ENCODE data around the gene JAZF1. TPM values are rescaled to one million over a fixed set of nuclear protein-coding genes. Genes with fewer than 3 reads are reported as not detected.

JAZF1 gene
- total and polyA plus RNA-seq, 2 of the 4 experiments (the other 2 are of a cell fraction) = 8.4 to 10.5 TPM

DNA sequence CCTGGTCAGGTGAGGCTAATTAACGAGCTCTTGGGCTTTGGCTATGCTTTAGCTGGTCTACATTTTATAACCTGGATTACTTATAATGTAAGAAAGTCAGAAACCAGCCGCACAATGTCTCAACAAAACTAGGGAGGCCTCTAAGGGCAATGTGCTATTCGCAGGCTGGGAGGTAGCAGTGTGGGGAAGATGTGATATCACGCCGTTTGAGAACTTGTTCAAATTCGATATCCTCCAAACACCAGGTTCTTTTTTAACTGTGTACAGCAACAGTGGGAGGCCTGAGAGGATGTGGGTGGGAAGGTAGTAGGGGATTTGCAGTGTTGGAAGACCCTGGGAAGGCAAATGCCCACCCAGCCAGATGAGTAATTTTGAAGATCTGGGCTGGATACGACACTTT lies 184.5 kb downstream of the JAZF1 start:
- Histone ChIP-seq H2AK9ac (replicated peaks; ENCODE audit: low read depth, low read length, poor library complexity) (no peak overlapping the region), H3K9ac (ENCODE audit: low read depth, low read length) (no peak overlapping the region), H3K9me1 (ENCODE audit: insufficient read depth, low read length) (peaks cover 6% of the 10 kb centered on the region; the same call in 1 of the 2 replicates), H4K8ac (ENCODE audit: low read depth in 2 of 2, low read length in 2 of 2) (no peak overlapping the region), H3K79me1 (ENCODE audit: low read depth in 1 of 2, low read length in 2 of 2) (peaks cover 16 to 57% of the 10 kb centered on the region in 2 experiments), H3K36me3 (ENCODE audit: control insufficient read depth, insufficient read depth, low read length) (no peaks in the 10 kb centered on the region), H4K20me1 (ENCODE audit: insufficient read depth, low read length) (peaks cover 33% of the 10 kb centered on the region; the same call in 1 of the 2 replicates), H3K14ac (replicated peaks; ENCODE audit: low read depth, low read length) (no peak overlapping the region), H3K56ac (ENCODE audit: extremely low read depth, insufficient read depth, low read length) (no peak overlapping the region), H3K9me3 (ENCODE audit: control insufficient read depth, insufficient read depth, low read length) (no peaks in the 10 kb centered on the region), H2BK5ac (ENCODE audit: low read depth, low read length, poor library complexity, severe bottlenecking) (no peak overlapping the region), H2BK15ac (ENCODE audit: low read depth, low read length) (no peak overlapping the region), H2BK120ac (ENCODE audit: low read depth, low read length) (no peak overlapping the region), H4K5ac (ENCODE audit: low read depth, low read length) (no peak overlapping the region), H3K4me1 (ENCODE audit: control insufficient read depth, insufficient read depth, low read length) (peaks cover 3% of the 10 kb centered on the region), H3K4ac (ENCODE audit: low read depth, low read length) (no peak overlapping the region), H4K91ac (ENCODE audit: insufficient read depth, low read depth, low read length) (no peak overlapping the region), H3K27ac (ENCODE audit: insufficient read depth, low read length) (no peak overlapping the region), H3K4me3 (ENCODE audit: insufficient read depth, low read depth, low read length) (no peak overlapping the region), H3K27me3 (ENCODE audit: control insufficient read depth, insufficient read depth, low read length) (no peaks in the 10 kb centered on the region), H2BK20ac (ENCODE audit: low read depth, low read length) (no peak overlapping the region), H2AK5ac (ENCODE audit: low read depth, low read length) (no peak overlapping the region), H3K4me2 (ENCODE audit: low read depth, low read length) (no peak overlapping the region), H3K23ac (ENCODE audit: low read depth, low read length) (no peak overlapping the region), H3K18ac (ENCODE audit: low read depth, low read length) (no peak overlapping the region), H2AFZ (replicated peaks; ENCODE audit: low read length, poor library complexity) (no peak overlapping the region)
- ChIA-PET POLR2A (ENCODE audit: unreplicated experiment) (no interaction called here), CTCF (no interaction called here)
- BruUV-seq (replicated peaks) = no TSS peak
- no peak for TF ChIP-seq RAD21 (IDR thresholded peaks at IDR 0.05; ENCODE audit: low read length)
- TF ChIP-seq, protein P1, sequence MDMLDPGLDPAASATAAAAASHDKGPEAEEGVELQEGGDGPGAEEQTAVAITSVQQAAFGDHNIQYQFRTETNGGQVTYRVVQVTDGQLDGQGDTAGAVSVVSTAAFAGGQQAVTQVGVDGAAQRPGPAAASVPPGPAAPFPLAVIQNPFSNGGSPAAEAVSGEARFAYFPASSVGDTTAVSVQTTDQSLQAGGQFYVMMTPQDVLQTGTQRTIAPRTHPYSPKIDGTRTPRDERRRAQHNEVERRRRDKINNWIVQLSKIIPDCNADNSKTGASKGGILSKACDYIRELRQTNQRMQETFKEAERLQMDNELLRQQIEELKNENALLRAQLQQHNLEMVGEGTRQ (IDR thresholded peaks at IDR 0.05; ENCODE audit: low read depth, low read length) = no peak
- TF ChIP-seq CEBPB (IDR thresholded peaks at IDR 0.05; ENCODE audit: low read depth, low read length) = no peak
- TF ChIP-seq RCOR1 (IDR thresholded peaks at IDR 0.05; ENCODE audit: insufficient replicate concordance, low read length) = no peak
- no peak for TF ChIP-seq RFX5 (IDR thresholded peaks at IDR 0.05; ENCODE audit: low read depth, low read length)
- TF ChIP-seq, protein P2, sequence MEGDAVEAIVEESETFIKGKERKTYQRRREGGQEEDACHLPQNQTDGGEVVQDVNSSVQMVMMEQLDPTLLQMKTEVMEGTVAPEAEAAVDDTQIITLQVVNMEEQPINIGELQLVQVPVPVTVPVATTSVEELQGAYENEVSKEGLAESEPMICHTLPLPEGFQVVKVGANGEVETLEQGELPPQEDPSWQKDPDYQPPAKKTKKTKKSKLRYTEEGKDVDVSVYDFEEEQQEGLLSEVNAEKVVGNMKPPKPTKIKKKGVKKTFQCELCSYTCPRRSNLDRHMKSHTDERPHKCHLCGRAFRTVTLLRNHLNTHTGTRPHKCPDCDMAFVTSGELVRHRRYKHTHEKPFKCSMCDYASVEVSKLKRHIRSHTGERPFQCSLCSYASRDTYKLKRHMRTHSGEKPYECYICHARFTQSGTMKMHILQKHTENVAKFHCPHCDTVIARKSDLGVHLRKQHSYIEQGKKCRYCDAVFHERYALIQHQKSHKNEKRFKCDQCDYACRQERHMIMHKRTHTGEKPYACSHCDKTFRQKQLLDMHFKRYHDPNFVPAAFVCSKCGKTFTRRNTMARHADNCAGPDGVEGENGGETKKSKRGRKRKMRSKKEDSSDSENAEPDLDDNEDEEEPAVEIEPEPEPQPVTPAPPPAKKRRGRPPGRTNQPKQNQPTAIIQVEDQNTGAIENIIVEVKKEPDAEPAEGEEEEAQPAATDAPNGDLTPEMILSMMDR (conservative IDR thresholded peaks at IDR 0.05; ENCODE audit: low read depth, low read length) = no peak
- no peak for TF ChIP-seq BHLHE40 (IDR thresholded peaks at IDR 0.05; ENCODE audit: low read depth, low read length)
- TF ChIP-seq CHD1 (IDR thresholded peaks at IDR 0.05; ENCODE audit: low read depth, low read length) = no peak
- DNase-seq (no peak), ATAC-seq (ENCODE audit: low read depth) (no peak)
- dilution Hi-C loops (cut with HindIII; ENCODE audit: low sequenced_read_pairs, unreplicated experiment) = no loop called here
- in situ Hi-C loops (cut with MboI; ENCODE audit: low sequenced_read_pairs) = no loop called here
- WGBS, 2 experiments (ENCODE audit: extremely low coverage in 2 of 2, insufficient read length in 1 of 2) = no CpG with 5 or more reads among the region's 7 CpGs
- intact Hi-C loops (cut with micrococcal nuclease) = no loop called here

Measured in IMR-90 (cell line).